Mesendoderm (in vitro differentiated cells): ENCODE results near the gene TGFA.

Experiments used
- DNase-seq: peaks from one replicate; pipeline ENCODE4 v3.0.0; 2013
- H2AK5ac ChIP-seq: 2 replicates; pipeline ENCODE4 v1.6.1; 2013; ENCODE audit warnings: low read length, inconsistent platforms
- H2BK120ac ChIP-seq: 2 replicates; pipeline ENCODE4 v1.6.1; 2013; ENCODE audit warnings: low read depth, mild to moderate bottlenecking, low read length, moderate library complexity, mixed read lengths
- H2BK15ac ChIP-seq: replicated peaks from 2 replicates; pipeline ENCODE4 v1.6.1; 2013; ENCODE audit warnings: low read depth, mild to moderate bottlenecking, moderate library complexity
- H2BK5ac ChIP-seq: 2 replicates; pipeline ENCODE4 v1.6.1; 2013; ENCODE audit warnings: low read length, inconsistent platforms
- H3K18ac ChIP-seq: 2 replicates; pipeline ENCODE4 v1.6.1; 2013; ENCODE audit warnings: mild to moderate bottlenecking, low read length, mixed read lengths
- H3K23ac ChIP-seq: one replicate; pipeline ENCODE4 v1.6.1; 2013; ENCODE audit warnings: low read length
- H3K27ac ChIP-seq: 2 replicates; pipeline ENCODE4 v1.5.1; 2013; ENCODE audit warnings: low read depth, mild to moderate bottlenecking, inconsistent platforms, low read length, moderate library complexity
- H3K27me3 ChIP-seq: 2 replicates; pipeline ENCODE4 v1.6.1; 2013; ENCODE audit warnings: low read length, control low read depth, mild to moderate bottlenecking, inconsistent platforms; ENCODE audit not compliant: insufficient read depth, poor library complexity
- H3K36me3 ChIP-seq: 2 replicates; pipeline ENCODE4 v1.6.1; 2013; ENCODE audit warnings: low read length, inconsistent platforms; ENCODE audit not compliant: control insufficient read depth, insufficient read depth
- H3K4ac ChIP-seq: one replicate; pipeline ENCODE4 v1.6.1; 2013; ENCODE audit warnings: low read depth, mild to moderate bottlenecking, low read length, moderate library complexity
- H3K4me1 ChIP-seq: 2 replicates; pipeline ENCODE4 v1.6.1; 2013; ENCODE audit warnings: low read depth, low read length, inconsistent platforms; ENCODE audit not compliant: control insufficient read depth
- H3K4me2 ChIP-seq: 2 replicates; pipeline ENCODE4 v1.6.1; 2013; ENCODE audit warnings: low read length
- H3K4me3 ChIP-seq: 2 replicates; pipeline ENCODE4 v1.5.1; 2013; ENCODE audit warnings: mild to moderate bottlenecking, low read length
- H3K56ac ChIP-seq: one replicate; pipeline ENCODE4 v1.6.1; 2013; ENCODE audit warnings: low read length
- H3K79me1 ChIP-seq: 2 replicates; pipeline ENCODE4 v1.6.1; 2013; ENCODE audit warnings: low read length, inconsistent platforms
- H3K79me2 ChIP-seq: 2 replicates; pipeline ENCODE4 v1.6.1; 2013; ENCODE audit warnings: mild to moderate bottlenecking, low read length; ENCODE audit not compliant: control insufficient read depth, insufficient read depth
- H3K9ac ChIP-seq: 2 replicates; pipeline ENCODE4 v1.6.1; 2013; ENCODE audit warnings: low read length, inconsistent platforms
- H4K5ac ChIP-seq: one replicate; pipeline ENCODE4 v1.6.1; 2013; ENCODE audit warnings: low read length
- H4K8ac ChIP-seq: one replicate; pipeline ENCODE4 v1.6.1; 2013; ENCODE audit warnings: low read depth, mild to moderate bottlenecking, control low read depth, low read length, moderate library complexity
- WGBS: extraction: QIAGEN DNeasy Blood & Tissue Kit; methylation state at CpG from one replicate; pipeline ENCODE4 v1.1.7; 2013; ENCODE audit warnings: low lambda C conversion rate, missing lambda C conversion rate; ENCODE audit not compliant: insufficient coverage; ENCODE audit errors: extremely low coverage; 5-methylcytosine and 5-hydroxymethylcytosine counted together

TGFA gene

DNA sequence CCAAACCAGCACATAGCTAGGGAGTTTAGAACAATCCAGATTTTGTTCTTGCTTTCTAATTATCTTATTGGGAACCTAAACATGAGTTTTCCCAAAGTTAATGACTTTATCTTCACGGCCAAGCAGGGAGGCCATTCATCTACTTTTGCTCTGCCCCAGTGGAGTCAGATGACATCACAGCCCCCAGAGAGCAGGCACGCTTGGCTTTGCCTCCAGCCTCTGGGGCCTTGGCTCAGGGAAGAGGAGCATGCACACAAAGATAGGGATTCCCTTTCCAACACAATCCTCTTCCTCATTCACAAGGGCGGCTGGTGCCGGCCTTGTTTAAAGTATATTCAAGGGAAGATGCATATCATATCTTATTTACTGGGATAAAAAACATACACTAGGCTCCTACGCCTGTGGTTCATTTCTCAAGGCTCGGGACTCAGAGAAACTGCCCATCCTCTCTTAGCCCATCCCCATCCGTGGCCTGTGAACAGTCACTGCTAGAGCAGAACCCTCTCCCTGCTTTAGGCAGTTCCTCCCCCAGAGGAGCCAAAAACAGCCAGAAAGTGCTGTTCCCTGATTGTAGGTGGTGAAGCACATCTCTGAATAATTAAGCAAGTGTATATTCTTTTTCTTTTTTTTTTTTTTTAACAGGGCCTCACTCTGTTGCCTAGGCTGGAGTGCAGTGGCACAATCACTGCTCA, 21.2 kb downstream of the TGFA start:
- Histone ChIP-seq H3K27ac (no peak overlapping the region), H3K4me3 (no peak overlapping the region), H4K8ac (no peak overlapping the region), H3K4me2 (no peak overlapping the region), H4K5ac (no peak overlapping the region), H3K4ac (no peak overlapping the region), H3K9ac (no peak overlapping the region), H3K56ac (no peak overlapping the region), H3K4me1 (peaks cover 5% of the 10 kb centered on the region), H3K79me1 (no peaks in the 10 kb centered on the region), H2BK15ac (no peak overlapping the region), H3K18ac (no peak overlapping the region), H2BK120ac (no peak overlapping the region), H3K36me3 (no peaks in the 10 kb centered on the region), H2BK5ac (no peak overlapping the region), H3K23ac (no peak overlapping the region), H2AK5ac (no peak overlapping the region), H3K27me3 (no peaks in the 10 kb centered on the region), H3K79me2 (no peaks in the 10 kb centered on the region)
- no peak for DNase-seq
- no CpG with 5 or more reads among the region's 7 CpGs for WGBS

DNA sequence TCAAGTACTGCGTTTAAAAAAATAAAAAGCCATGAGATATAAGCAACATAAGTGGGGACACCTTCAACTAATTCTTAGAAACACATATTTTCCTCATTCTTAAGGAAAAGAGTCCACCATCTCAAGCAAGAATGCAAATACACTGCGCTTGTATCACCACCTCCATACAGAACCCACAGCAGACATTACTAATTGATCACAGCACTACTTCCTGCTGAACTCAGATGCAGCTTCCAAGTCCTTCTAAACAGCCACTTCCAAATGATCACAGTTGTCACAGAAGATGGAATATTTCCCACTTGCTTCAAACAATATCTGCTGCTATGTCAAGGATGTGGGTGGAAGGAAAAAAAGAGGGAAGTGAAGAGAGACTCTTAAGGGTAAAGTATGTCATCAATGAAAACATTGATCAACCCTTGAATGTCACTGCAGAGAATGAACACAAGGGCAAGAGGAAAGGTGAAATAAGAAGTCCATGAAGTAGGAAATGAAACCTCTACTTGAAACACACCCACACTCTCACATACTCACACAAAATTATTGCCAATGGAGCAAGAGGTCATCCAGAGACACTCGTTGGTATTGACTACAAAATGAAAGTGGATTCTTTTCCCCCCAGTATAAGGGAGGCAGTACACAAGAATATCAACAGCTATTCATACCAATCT, 22.1 kb downstream of the TGFA start:
- no peak for DNase-seq
- H3K23ac ChIP-seq: no peak overlapping the region
- H3K27me3 ChIP-seq: no peaks in the 10 kb centered on the region
- H3K56ac ChIP-seq: no peak overlapping the region
- H3K18ac ChIP-seq: no peak overlapping the region
- H3K36me3 ChIP-seq: no peaks in the 10 kb centered on the region
- H3K4me2 ChIP-seq: no peak overlapping the region
- H3K4me3 ChIP-seq: no peak overlapping the region
- peaks cover 5% of the 10 kb centered on the region for H3K4me1 ChIP-seq
- no peak overlapping the region for H4K8ac ChIP-seq
- H3K79me1 ChIP-seq: no peaks in the 10 kb centered on the region
- H3K4ac ChIP-seq: no peak overlapping the region
- no peak overlapping the region for H3K27ac ChIP-seq
- no CpG with 5 or more reads among the region's 3 CpGs for WGBS
- no peak overlapping the region for H2BK5ac ChIP-seq
- no peak overlapping the region for H2BK120ac ChIP-seq
- H2BK15ac ChIP-seq: no peak overlapping the region
- no peak overlapping the region for H3K9ac ChIP-seq
- no peak overlapping the region for H4K5ac ChIP-seq
- no peak overlapping the region for H2AK5ac ChIP-seq
- H3K79me2 ChIP-seq: no peaks in the 10 kb centered on the region

DNA sequence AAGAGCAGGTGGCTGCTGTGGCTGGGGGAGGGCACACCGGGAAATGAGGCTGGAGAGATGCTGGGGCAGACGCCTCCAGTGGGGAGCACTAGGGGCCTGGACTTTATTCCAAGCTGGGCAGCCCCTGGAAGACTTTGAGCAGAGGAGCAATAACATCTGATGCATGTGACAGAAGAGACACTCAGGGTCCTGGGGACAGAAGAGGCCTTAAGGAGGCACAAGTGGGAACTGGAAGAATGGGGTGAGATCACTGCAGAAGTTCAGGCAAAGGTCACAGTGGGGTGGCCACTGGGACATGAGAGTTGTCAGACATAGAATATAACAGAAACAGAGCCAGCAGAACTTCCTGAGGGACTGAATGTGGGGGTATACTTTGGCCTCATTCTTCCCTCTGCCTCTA, 24.0 kb downstream of the TGFA start:
- H3K79me2 ChIP-seq: no peaks in the 10 kb centered on the region
- H3K4me3 ChIP-seq: no peak overlapping the region
- H3K27ac ChIP-seq: no peak overlapping the region
- no peak overlapping the region for H2BK5ac ChIP-seq
- no peaks in the 10 kb centered on the region for H3K79me1 ChIP-seq
- no peak overlapping the region for H3K56ac ChIP-seq
- H2AK5ac ChIP-seq: no peak overlapping the region
- H2BK15ac ChIP-seq: no peak overlapping the region
- no peak for DNase-seq
- H3K18ac ChIP-seq: no peak overlapping the region
- H3K27me3 ChIP-seq: no peaks in the 10 kb centered on the region
- H3K4ac ChIP-seq: no peak overlapping the region
- WGBS: no CpG with 5 or more reads among the region's 2 CpGs
- H3K36me3 ChIP-seq: no peaks in the 10 kb centered on the region
- no peak overlapping the region for H3K4me2 ChIP-seq
- no peak overlapping the region for H3K23ac ChIP-seq
- peaks cover 6% of the 10 kb centered on the region for H3K4me1 ChIP-seq
- no peak overlapping the region for H4K8ac ChIP-seq
- H2BK120ac ChIP-seq: no peak overlapping the region
- H4K5ac ChIP-seq: no peak overlapping the region
- no peak overlapping the region for H3K9ac ChIP-seq

DNA sequence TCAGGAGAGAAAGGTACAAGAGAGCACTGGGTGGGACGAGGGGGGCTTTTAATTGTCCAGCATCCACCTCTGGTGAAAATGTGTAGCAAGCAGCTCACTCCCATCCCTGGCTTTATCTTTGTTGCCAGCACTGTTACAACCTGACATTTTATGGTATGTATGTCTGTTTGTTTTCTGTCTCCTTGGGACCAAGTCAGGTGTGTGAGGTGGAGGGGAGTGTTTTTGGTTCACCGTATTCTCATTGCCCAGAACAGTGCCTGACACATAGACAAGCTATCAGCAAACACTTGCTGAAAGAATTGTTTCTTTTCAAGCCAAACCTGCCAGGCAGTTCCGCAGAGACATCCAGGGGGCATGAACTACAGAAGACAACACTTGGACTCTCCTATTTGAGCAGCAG, 24.7 kb downstream of the TGFA start:
- no peak overlapping the region for H4K8ac ChIP-seq
- no peaks in the 10 kb centered on the region for H3K79me2 ChIP-seq
- H3K56ac ChIP-seq: no peak overlapping the region
- H3K27ac ChIP-seq: no peak overlapping the region
- H2BK120ac ChIP-seq: no peak overlapping the region
- DNase-seq: no peak
- H3K27me3 ChIP-seq: no peaks in the 10 kb centered on the region
- no peak overlapping the region for H2BK15ac ChIP-seq
- H3K4me2 ChIP-seq: no peak overlapping the region
- no peak overlapping the region for H2AK5ac ChIP-seq
- no peaks in the 10 kb centered on the region for H3K79me1 ChIP-seq
- no peak overlapping the region for H3K4me3 ChIP-seq
- WGBS: no CpG with 5 or more reads among the region's 3 CpGs
- peaks cover 9% of the 10 kb centered on the region for H3K4me1 ChIP-seq
- no peak overlapping the region for H2BK5ac ChIP-seq
- no peak overlapping the region for H3K18ac ChIP-seq
- H3K4ac ChIP-seq: no peak overlapping the region
- no peak overlapping the region for H4K5ac ChIP-seq
- no peak overlapping the region for H3K23ac ChIP-seq
- H3K9ac ChIP-seq: no peak overlapping the region
- H3K36me3 ChIP-seq: no peaks in the 10 kb centered on the region

DNA sequence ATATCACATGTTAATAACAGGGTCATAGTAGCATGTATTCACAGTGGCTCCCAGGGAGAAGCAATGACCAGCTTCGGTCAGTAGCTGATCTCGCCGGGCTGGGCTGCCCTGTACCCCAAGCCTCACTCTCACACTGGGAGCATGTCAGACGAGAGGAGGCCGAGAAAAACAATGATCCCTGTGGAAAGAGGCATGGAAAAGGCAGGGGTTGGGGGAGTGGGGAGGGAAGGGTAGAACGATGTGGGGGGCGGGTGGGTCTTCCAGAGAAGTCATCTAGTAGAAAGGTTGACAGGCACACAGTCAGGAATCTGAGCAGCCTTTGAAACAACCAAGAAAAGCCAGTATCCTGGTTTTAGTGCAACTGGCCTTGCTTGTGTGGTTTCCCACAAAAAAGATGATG, 25.4 kb downstream of the TGFA start:
- H3K4me1 ChIP-seq: peaks cover 8% of the 10 kb centered on the region
- H3K27ac ChIP-seq: no peak overlapping the region
- no peaks in the 10 kb centered on the region for H3K36me3 ChIP-seq
- H3K9ac ChIP-seq: no peak overlapping the region
- H4K8ac ChIP-seq: no peak overlapping the region
- no CpG with 5 or more reads among the region's 7 CpGs for WGBS
- no peak overlapping the region for H3K4ac ChIP-seq
- no peak overlapping the region for H2BK15ac ChIP-seq
- H2BK120ac ChIP-seq: no peak overlapping the region
- H2AK5ac ChIP-seq: no peak overlapping the region
- no peaks in the 10 kb centered on the region for H3K27me3 ChIP-seq
- H3K18ac ChIP-seq: no peak overlapping the region
- H3K79me2 ChIP-seq: no peaks in the 10 kb centered on the region
- H3K4me2 ChIP-seq: no peak overlapping the region
- no peak overlapping the region for H4K5ac ChIP-seq
- H3K23ac ChIP-seq: no peak overlapping the region
- H2BK5ac ChIP-seq: no peak overlapping the region
- H3K4me3 ChIP-seq: no peak overlapping the region
- no peak for DNase-seq
- H3K56ac ChIP-seq: no peak overlapping the region
- H3K79me1 ChIP-seq: no peaks in the 10 kb centered on the region
